ENCODE measurements around the gene HOXD11. TPM values are rescaled to one million over a fixed set of nuclear protein-coding genes. Genes with fewer than 3 reads are reported as not detected.

The HOXD11 gene
- total and polyA plus RNA-seq, 2 donors (not counting 1 experiment from before 2014, with no cell fraction given), result not detected

DNA sequence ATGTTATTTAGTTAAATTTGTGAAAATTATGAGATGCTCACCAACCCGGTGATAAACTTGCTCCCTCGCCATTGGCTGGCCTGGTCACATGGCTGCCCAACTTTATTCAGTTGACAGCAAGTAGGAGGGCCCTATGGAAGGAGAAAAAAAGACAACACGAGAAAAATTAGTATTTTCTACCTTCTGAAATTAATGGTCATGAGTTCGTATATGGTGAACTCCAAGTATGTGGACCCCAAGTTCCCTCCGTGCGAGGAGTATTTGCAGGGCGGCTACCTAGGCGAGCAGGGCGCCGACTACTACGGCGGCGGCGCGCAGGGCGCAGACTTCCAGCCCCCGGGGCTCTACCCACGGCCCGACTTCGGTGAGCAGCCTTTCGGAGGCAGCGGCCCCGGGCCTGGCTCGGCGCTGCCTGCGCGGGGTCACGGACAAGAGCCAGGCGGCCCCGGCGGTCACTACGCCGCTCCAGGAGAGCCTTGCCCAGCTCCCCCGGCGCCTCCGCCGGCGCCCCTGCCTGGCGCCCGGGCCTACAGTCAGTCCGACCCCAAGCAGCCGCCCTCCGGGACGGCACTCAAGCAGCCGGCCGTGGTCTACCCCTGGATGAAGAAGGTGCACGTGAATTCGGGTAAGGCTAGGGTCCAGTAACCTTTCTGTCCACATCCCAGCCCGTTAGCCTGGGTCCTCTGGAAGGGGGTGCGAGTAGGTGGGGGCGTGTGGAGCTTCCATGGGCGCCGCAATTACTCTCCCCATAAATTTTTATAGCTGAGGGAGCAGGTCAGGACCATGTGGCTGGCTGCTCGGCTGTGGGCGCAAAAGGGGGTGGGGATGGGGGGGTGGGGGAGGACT lies 44.6 kb downstream of the HOXD11 start, which contains the start of gene HOXD4:
TSS of gene HOXD4 (plus strand) at position 109 of the 846 bp plus-strand sequence. CDS start at position 193, 84 bp downstream.
- Histone ChIP-seq H3K9me3 (ENCODE audit: control extremely low read depth in 1 of 3, control insufficient read depth in 2 of 3, insufficient read depth in 1 of 3, low read length in 2 of 3) (peaks cover 0 to 29% (median 0%) of the 10 kb centered on the region in 3 donors), H4K20me1 (ENCODE audit: control insufficient read depth, insufficient read depth, low read length, poor library complexity, severe bottlenecking) (no peaks in the 10 kb centered on the region), H3K4me3 (ENCODE audit: control extremely low read depth in 1 of 5, extremely low read depth in 1 of 5, insufficient read depth in 1 of 5, low read depth in 2 of 5, low read length in 4 of 5) (no peak within 1 kb of the TSS), H3K27me3 (replicated peaks in 1 of 4; ENCODE audit: control extremely low read depth in 1 of 4, control insufficient read depth in 3 of 4, insufficient read depth in 4 of 4, low read length in 3 of 4) (peaks cover 0 to 86% (median 55%) of the 10 kb centered on the region in 4 experiments), H3K79me2 (ENCODE audit: control insufficient read depth, insufficient read depth, low read length) (no peaks in the 10 kb centered on the region), H3K4me2 (replicated peaks; ENCODE audit: low read depth, low read length, poor library complexity, severe bottlenecking) (no peak within 1 kb of the TSS), H3K36me3 (replicated peaks in 1 of 2; ENCODE audit: control extremely low read depth in 1 of 2, control insufficient read depth in 1 of 2, extremely low read depth in 1 of 2, insufficient read depth in 2 of 2, low read length in 1 of 2) (no peaks in the 10 kb centered on the region), H3K4me1 (ENCODE audit: control insufficient read depth in 2 of 2, insufficient read depth in 2 of 2, low read length in 2 of 2) (peaks cover 0 to 7% of the 10 kb centered on the region in 2 donors), H2AFZ (ENCODE audit: insufficient read depth, low read depth, low read length, poor library complexity, severe bottlenecking) (no peak within 1 kb of the TSS), H3K27ac (ENCODE audit: low read length in 2 of 2) (no peak within 1 kb of the TSS), H3K9ac (ENCODE audit: low read length) (no peak within 1 kb of the TSS)
- 11% methylated on average over 51 of the region's 55 CpGs for WGBS (ENCODE audit: insufficient coverage)
- peaks cover 85% of the 10 kb centered on the region for H3K27me3 Mint-ChIP-seq
- ChIA-PET POLR2A (no interaction called here), CTCF (no interaction called here)
- intact Hi-C loops (cut with micrococcal nuclease), result no loop called here
- H3K4me1 Mint-ChIP-seq, result no peaks in the 10 kb centered on the region
- no peak within 1 kb of the TSS for H3K27ac Mint-ChIP-seq
- no peak for TF ChIP-seq EZH2 (IDR thresholded peaks at IDR 0.05; ENCODE audit: borderline replicate concordance, insufficient read depth, low read depth, low read length, poor library complexity, severe bottlenecking)
- TF ChIP-seq, protein P1, sequence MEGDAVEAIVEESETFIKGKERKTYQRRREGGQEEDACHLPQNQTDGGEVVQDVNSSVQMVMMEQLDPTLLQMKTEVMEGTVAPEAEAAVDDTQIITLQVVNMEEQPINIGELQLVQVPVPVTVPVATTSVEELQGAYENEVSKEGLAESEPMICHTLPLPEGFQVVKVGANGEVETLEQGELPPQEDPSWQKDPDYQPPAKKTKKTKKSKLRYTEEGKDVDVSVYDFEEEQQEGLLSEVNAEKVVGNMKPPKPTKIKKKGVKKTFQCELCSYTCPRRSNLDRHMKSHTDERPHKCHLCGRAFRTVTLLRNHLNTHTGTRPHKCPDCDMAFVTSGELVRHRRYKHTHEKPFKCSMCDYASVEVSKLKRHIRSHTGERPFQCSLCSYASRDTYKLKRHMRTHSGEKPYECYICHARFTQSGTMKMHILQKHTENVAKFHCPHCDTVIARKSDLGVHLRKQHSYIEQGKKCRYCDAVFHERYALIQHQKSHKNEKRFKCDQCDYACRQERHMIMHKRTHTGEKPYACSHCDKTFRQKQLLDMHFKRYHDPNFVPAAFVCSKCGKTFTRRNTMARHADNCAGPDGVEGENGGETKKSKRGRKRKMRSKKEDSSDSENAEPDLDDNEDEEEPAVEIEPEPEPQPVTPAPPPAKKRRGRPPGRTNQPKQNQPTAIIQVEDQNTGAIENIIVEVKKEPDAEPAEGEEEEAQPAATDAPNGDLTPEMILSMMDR (IDR thresholded peaks at IDR 0.05), result no peak
- H3K9me3 Mint-ChIP-seq (ENCODE audit: insufficient read depth), result no peaks in the 10 kb centered on the region
- H3K4me3 Mint-ChIP-seq, result no peak within 1 kb of the TSS
- ATAC-seq (ENCODE audit: low read depth) (no peak), DNase-seq (no peak)

All from B cell (primary cell).